CD4-positive, alpha-beta T cell treated with Interleukin-6 for 4 hours (primary cell): ENCODE results near the gene EFNA3.
A peak's percentile ranks its signal among the peaks of the same experiment; 100 is the strongest.
"Not testable (repeated sequence)": the region's sequence is repeated elsewhere in the genome, so short reads cannot be mapped to it uniquely, and the experiment has no call there.

Experiments used
- DNase-seq: peaks from one replicate; pipeline ENCODE4 v3.0.0-alpha.2; 2020; ENCODE audit warnings: mixed read lengths

EFNA3 gene

GRCh38 chr1:155113450-155113980 is 34.9 kb downstream of the EFNA3 start:
- DNase-seq, result no peak

GRCh38 chr1:155116113-155116764 is 37.6 kb downstream of the EFNA3 start:
- DNase-seq, result no peak

GRCh38 chr1:155117610-155118009 is 39.0 kb downstream of the EFNA3 start:
- DNase-seq, result no peak

- not testable (repeated sequence) for DNase-seq
Observed at GRCh38 chr1:155118090-155118489, 39.5 kb downstream of the EFNA3 start.

- no peak for DNase-seq
Observed at GRCh38 chr1:155120253-155120652, 41.6 kb downstream of the EFNA3 start.

GRCh38 chr1:155121249-155121648 is 42.6 kb downstream of the EFNA3 start:
- DNase-seq, result no peak

GRCh38 chr1:155122308-155122707 is 43.7 kb downstream of the EFNA3 start:
- no peak for DNase-seq

GRCh38 chr1:155123801-155124200 is 45.2 kb downstream of the EFNA3 start:
- DNase-seq, result no peak

- no peak for DNase-seq
Observed at GRCh38 chr1:155124503-155125463, 46.1 kb downstream of the EFNA3 start.

- no peak for DNase-seq
Observed at GRCh38 chr1:155125511-155125945, 46.9 kb downstream of the EFNA3 start.

- DNase-seq, result no peak
Observed at GRCh38 chr1:155125946-155126555, 47.4 kb downstream of the EFNA3 start.

GRCh38 chr1:155126556-155127104 is 48.0 kb downstream of the EFNA3 start:
- DNase-seq, result peak; percentile 50

GRCh38 chr1:155127105-155127966 is 48.7 kb downstream of the EFNA3 start, which contains the start of gene EFNA1:
EFNA1 (plus strand) TSS chr1:155127876; CDS start chr1:155127978, 102 bp downstream.
- peak; percentile 61 for DNase-seq

- DNase-seq, result no peak
Observed at GRCh38 chr1:155127967-155128754, 49.5 kb downstream of the EFNA3 start.

GRCh38 chr1:155128755-155129473 is 50.3 kb downstream of the EFNA3 start:
- peak; percentile 26 for DNase-seq

GRCh38 chr1:155130272-155131006 is 51.8 kb downstream of the EFNA3 start:
- no peak for DNase-seq

- DNase-seq, result no peak
Observed at GRCh38 chr1:155131285-155131684, 52.6 kb downstream of the EFNA3 start.

- no peak for DNase-seq
Observed at GRCh38 chr1:155131856-155132255, 53.2 kb downstream of the EFNA3 start.

GRCh38 chr1:155133799-155134281 is 55.2 kb downstream of the EFNA3 start:
- DNase-seq, result no peak
